WTC11 (cell line): ENCODE data around the gene NUDT3.

Experiments used
- ATF2 ChIP-seq: sonication (generic); formaldehyde crosslinking; IDR thresholded peaks from 2 replicates; pipeline ENCODE4 v1.8.1; 2022; ENCODE audit warnings: low read depth, missing genetic modification reagents, borderline replicate concordance
- CREB1 ChIP-seq: sonication (generic); formaldehyde crosslinking; IDR thresholded peaks from 2 replicates; pipeline ENCODE4 v1.8.0; 2023; ENCODE audit warnings: mild to moderate bottlenecking, missing genetic modification reagents
- CTCF ChIP-seq: fragments of 200-600 bp; IDR thresholded peaks from 2 replicates; pipeline ENCODE4 v1.8.0; 2022; ENCODE audit warnings: antibody characterized with exemption
- E2F1 ChIP-seq: sonication (generic); formaldehyde crosslinking; IDR thresholded peaks from 2 replicates; pipeline ENCODE4 v1.8.0; 2022; ENCODE audit warnings: mild to moderate bottlenecking, missing genetic modification reagents
- E2F4 ChIP-seq: sonication (generic); formaldehyde crosslinking; IDR thresholded peaks from 2 replicates; pipeline ENCODE4 v1.8.1; 2022; ENCODE audit warnings: low read depth, mild to moderate bottlenecking, moderate library complexity, missing genetic modification reagents, borderline replicate concordance
- MAX ChIP-seq: sonication (generic); formaldehyde crosslinking; IDR thresholded peaks from 2 replicates; pipeline ENCODE4 v1.8.0; 2022; ENCODE audit warnings: mild to moderate bottlenecking, missing genetic modification reagents
- PRDM15 ChIP-seq: sonication (generic); formaldehyde crosslinking; IDR thresholded peaks from 2 replicates; pipeline ENCODE4 v1.8.0; 2022; ENCODE audit warnings: missing genetic modification reagents
- PRRX2 ChIP-seq: fragments of 250-450 bp; sonication (Bioruptor Pico); IDR thresholded peaks from 2 replicates; pipeline ENCODE4 v1.8.0; 2021; ENCODE audit warnings: mild to moderate bottlenecking
- STAT6 ChIP-seq: sonication (generic); formaldehyde crosslinking; conservative IDR thresholded peaks from 2 replicates; pipeline ENCODE4 v1.8.1; 2023; ENCODE audit warnings: mild to moderate bottlenecking, low read depth, missing genetic modification reagents, moderate library complexity
- USF1 ChIP-seq: sonication (generic); formaldehyde crosslinking; IDR thresholded peaks from 2 replicates; pipeline ENCODE4 v1.8.0; 2022; ENCODE audit warnings: mild to moderate bottlenecking, missing genetic modification reagents
- ZNF281 ChIP-seq: sonication (generic); formaldehyde crosslinking; IDR thresholded peaks from 2 replicates; pipeline ENCODE4 v1.8.0; 2023; ENCODE audit warnings: mild to moderate bottlenecking, missing genetic modification reagents
- ZNF512 ChIP-seq: sonication (generic); formaldehyde crosslinking; IDR thresholded peaks from 2 replicates; pipeline ENCODE4 v1.8.1; 2022; ENCODE audit warnings: missing genetic modification reagents, borderline replicate concordance

GRCh38 chr6:34235307-34236130, 156.9 kb downstream of the NUDT3 start:
- TF ChIP-seq USF1 (CRISPR knock-in tag) (peak; percentile 35; the same call in 1 of the 2 replicates), ZNF512 (CRISPR knock-in tag) (no peak), STAT6 (CRISPR knock-in tag) (no peak), CTCF (no peak), ZNF281 (peak; percentile 49; the same call in 1 of the 2 replicates), PRRX2 (peak; percentile 90), E2F1 (no peak; the same call in 1 of the 2 replicates), MAX (no peak; the same call in 1 of the 2 replicates), E2F4 (CRISPR knock-in tag) (0 out of 2 replicates have a peak, but pooled peaks have one; percentile 30), CREB1 (CRISPR knock-in tag) (0 out of 2 replicates have a peak, but pooled peaks have one; percentile 71), PRDM15 (CRISPR knock-in tag) (peak; percentile 7; the same call in 1 of the 2 replicates), ATF2 (CRISPR knock-in tag) (no peak)
